MM.1S (cell line): ENCODE data around the gene BICRAL.

ENCODE experiments used
- CTCF ChIP-seq: fragments of 300-600 bp; sonication (generic); IDR thresholded peaks from 2 replicates; pipeline ENCODE4 v1.5.1; 2016; ENCODE audit warnings: antibody characterized with exemption, low read length, mixed read lengths
- EZH2 ChIP-seq: fragments of 300-600 bp; sonication (generic); optimal IDR thresholded peaks from 2 replicates; pipeline ENCODE3; 2017; ENCODE audit warnings: low read depth, mild to moderate bottlenecking, antibody characterized with exemption, low read length, mixed read lengths

DNA sequence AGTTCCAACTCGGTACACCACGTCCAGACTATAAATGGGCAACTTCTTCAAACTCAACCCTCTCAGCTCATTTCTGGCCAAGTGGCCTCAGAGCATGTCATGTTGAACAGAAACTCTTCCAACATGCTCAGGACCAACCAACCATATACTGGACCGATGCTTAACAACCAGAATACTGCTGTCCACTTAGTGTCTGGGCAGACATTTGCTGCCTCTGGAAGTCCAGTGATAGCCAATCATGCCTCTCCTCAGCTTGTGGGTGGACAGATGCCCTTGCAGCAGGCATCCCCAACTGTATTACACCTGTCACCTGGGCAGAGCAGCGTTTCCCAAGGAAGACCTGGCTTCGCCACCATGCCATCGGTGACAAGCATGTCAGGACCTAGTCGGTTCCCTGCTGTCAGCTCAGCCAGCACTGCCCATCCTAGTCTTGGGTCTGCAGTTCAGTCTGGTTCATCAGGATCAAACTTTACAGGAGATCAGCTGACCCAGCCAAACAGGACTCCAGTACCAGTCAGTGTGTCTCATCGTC lies 47.8 kb downstream of the BICRAL start:
- TF ChIP-seq CTCF (no peak), EZH2 (no peak)
